ENCODE results near the gene PLPP4.

- TF ChIP-seq POLR2A (IDR thresholded peaks at IDR 0.05) (no peak), CTCF (IDR thresholded peaks at IDR 0.05) (no peak), EP300 (IDR thresholded peaks at IDR 0.05) (no peak)
Observed at GRCh38 chr10:120578134-120578533, 121.1 kb downstream of the PLPP4 start.

Data from ovary (tissue), 3 donors.